ENCODE results near the gene MAN2A2. TPM values are rescaled to one million over a fixed set of nuclear protein-coding genes. Genes with fewer than 3 reads are reported as not detected.
"Not testable (repeated sequence)": the region's sequence is repeated elsewhere in the genome, so short reads cannot be mapped to it uniquely, and the experiment has no call there.

The MAN2A2 gene
- polyA plus RNA-seq, 3 donors: 43.5 to 57.4 (median 51.8) TPM

DNA sequence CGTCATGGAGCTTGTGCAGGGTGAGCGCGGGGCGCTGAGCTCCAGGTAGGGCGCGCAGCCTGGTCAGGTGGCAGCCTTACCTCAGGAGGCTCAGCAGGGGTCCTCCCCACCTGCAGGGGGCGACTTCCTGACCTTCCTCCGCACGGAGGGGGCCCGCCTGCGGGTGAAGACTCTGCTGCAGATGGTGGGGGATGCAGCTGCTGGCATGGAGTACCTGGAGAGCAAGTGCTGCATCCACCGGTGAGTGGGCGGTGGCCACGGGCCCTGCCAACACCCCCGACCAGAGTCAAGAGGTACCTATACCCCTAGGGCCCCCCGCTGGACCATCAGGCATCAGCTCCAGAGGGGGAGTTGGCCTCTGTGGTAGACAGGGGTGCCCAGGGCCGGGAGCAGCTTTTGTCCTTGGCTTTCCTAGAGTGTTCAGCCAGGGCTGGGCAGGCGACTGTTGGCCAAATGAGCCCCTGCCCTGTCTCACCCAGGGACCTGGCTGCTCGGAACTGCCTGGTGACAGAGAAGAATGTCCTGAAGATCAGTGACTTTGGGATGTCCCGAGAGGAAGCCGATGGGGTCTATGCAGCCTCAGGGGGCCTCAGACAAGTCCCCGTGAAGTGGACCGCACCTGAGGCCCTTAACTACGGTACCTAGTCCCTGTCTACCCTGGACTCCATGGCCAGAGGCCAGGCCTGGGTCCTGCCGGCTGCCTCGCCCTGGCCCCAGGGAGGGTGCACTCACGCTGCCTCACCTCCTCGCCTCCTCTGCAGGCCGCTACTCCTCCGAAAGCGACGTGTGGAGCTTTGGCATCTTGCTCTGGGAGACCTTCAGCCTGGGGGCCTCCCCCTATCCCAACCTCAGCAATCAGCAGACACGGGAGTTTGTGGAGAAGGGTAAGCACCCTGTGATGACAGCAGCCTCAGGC is 9.7 kb upstream of the MAN2A2 start:
- no peak for DNase-seq (ENCODE audit: extremely low read depth in 1 of 11, low read depth in 9 of 11, low spot score in 4 of 11)

DNA sequence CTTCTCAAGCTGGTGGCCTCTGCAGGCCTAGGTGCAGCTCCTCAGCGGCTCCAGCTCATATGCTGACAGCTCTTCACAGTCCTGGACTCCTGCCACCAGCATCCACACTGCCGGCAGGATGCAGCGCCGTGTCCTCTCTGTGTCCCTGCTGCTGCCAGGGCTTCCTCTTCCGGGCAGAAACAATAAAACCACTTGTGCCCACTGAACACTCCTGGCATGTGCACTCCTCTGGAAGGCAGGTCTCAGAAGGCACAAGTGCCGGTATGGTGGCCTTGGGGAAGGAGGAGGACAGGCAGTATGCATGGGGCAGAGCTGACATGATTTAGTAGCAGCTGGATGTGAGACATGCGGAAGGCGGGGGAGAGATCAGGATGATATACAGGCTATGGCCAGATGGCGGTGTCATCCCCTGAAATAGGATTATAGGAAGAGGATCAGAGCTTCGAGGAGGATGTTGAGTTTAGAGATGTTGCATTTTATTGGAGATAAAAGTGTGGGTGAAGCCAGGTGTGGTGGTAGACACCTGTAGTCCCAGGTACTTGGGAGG is 7.5 kb upstream of the MAN2A2 start:
- DNase-seq (ENCODE audit: extremely low read depth in 1 of 11, low read depth in 9 of 11, low spot score in 4 of 11): peak in 1 of 11 donors; percentile 41

DNA sequence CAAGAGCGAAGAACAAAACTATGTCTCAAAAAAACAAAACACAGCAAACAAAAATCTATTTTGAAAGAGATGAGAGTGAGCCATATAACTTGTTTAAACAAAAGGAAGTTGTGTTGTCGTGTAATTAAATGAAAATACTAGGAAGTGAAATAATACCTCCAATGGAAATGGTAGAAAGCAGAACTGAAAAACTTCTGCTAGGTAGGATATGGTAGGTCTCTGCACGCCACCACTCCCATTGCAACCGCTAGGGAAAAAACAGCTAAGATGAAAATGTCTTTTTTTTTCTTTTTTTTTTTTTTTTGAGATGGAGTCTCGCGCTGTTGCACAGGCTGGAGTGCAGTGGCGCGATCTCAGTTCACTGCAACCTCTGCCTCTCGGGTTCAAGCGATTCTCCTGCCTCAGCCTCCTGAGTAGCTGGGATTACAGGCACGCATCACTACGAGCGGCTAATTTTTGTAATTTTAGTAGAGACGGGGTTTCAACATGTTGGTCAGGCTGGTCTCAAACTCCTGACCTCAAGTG is 5.9 kb upstream of the MAN2A2 start:
- DNase-seq (ENCODE audit: extremely low read depth in 1 of 11, low read depth in 9 of 11, low spot score in 4 of 11): not testable (repeated sequence)

DNA sequence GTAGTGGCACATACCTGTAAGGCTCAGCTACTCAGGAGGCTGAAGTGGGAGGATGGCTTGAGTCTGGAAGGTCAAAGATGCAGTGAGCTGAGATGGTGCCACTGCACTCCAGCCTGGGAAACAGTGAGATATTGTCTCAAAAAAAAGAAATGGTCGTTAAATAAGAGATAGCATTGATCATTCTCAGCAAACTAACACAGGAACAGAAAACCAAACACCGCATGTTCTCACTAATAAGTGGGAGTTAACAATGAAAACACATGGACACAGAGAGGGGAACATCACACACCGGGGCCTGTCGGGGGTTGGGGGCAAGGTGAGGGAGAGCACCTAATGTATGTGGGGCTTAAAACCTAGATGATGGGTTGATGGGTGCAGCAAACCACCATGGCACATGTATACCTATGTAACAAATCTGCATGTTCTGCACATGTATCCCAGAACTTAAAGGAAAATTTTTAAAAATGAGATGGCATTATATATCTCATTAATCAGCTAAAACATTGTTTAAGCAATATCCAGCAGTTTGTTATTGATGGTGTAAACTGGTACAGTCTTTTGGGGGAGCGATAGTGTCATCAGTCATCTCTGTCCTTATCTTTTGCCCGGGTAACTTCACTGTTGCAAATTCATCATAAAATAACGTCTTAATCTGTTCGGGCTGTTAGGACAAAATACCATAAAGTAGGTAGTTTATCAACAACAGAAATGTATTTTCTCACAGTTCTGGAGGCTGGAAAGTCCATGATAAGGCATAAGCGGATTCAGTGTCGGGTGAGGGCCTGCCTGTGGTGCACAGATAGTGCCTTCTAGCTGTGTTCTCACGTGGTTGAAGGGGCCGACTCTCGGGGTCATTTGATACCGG is 1.7 kb upstream of the MAN2A2 start:
- no peak for DNase-seq (ENCODE audit: extremely low read depth in 1 of 11, low read depth in 9 of 11, low spot score in 4 of 11)

DNA sequence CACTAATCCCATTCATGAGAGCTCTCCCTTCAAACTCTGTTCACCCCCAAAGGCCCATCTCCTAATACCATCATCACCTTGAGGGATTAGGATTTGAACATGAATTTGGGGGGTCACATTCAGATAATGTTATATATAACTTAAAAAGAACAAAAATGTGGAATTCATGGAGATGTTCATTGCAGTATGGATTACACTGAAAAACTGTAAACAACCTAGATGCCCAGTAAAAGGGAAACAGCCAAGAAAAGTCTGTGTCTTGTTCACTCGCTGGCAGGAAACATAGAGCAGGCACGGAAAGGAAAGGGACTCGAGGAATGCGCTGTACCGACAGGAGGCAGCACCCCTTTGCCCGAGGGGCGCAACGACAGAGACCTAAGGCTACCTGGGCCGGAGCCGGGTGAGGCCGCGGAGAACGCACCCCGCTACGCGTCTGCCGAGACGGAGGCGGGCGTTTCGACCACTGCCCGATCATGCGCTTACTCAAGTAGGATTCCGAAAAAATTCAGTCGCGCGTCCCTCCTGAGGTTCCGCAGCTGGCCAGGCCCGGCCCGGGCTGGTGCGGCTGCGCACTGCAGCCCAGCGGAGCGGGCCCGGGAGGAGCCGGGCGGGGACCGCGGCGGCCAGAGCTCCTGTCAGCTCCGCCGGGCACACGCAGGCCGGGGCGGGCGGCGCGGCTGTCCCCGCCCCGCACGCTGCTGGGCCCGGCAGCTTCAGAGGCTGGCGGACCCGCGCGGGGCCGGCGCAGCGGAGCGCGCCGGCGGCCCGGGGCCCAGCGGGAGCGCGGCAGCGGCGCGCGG is 862 bp upstream of the MAN2A2 start:
- DNase-seq (ENCODE audit: extremely low read depth in 1 of 11, low read depth in 9 of 11, low spot score in 4 of 11): peak in 6 of 11 donors; percentile 63 to 78 (median 74)

DNA sequence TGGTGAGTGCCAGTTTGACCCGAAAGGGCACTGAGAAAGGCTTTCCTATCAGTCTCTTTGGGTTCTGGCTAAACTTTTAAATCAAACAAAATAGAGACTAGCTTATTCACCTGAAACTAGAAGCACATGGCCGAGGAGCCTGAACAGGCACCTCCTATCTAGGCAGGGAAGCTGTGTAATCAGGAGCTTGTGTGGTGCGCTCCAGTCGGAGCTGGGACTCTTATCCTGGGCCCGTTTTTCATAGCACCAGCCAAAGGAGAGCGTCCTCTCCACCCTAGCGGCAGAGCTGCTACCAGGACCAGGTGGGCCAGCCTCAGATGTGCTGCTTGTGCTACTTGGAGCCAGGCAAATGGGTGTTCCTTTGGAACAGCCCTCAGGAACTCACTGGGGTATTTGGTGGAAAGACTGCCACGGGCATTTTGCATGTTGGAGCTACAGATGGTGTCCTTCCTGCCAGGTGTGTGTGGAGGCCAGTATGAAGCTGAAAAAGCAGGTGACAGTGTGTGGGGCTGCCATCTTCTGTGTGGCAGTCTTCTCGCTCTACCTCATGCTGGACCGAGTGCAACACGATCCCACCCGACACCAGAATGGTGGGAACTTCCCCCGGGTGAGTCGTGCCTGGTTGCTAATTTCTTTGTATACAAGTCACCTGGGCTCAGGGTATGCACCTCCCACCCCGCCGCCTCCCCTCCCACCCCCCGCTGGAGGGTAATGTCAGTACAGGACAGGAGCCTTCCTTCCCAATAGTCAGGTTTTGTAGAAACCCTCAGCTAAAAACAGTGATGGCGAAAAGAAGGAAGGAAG is 833 bp downstream of the MAN2A2 start:
- no peak for DNase-seq (ENCODE audit: extremely low read depth in 1 of 11, low read depth in 9 of 11, low spot score in 4 of 11)

DNA sequence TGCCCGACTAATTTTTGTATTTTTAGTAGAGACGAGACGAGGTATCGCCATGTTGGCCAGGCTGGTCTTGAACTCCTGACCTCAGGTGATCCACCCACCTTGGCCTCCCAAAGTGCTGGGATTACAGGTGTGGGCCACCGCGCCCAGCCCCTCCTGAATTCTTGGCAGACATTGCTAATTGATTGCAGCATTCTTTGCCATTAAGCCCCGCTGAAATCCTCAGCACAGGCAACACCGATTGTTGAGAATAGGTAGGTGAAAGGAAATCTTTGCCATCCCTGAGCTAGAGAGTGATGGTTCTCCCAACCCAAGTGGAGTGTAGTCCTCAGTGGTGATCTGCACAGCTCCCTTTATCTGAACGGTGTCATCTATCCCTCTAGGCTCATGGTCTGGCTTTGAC is 1.6 kb downstream of the MAN2A2 start:
- DNase-seq (ENCODE audit: extremely low read depth in 1 of 11, low read depth in 9 of 11, low spot score in 4 of 11): no peak

DNA sequence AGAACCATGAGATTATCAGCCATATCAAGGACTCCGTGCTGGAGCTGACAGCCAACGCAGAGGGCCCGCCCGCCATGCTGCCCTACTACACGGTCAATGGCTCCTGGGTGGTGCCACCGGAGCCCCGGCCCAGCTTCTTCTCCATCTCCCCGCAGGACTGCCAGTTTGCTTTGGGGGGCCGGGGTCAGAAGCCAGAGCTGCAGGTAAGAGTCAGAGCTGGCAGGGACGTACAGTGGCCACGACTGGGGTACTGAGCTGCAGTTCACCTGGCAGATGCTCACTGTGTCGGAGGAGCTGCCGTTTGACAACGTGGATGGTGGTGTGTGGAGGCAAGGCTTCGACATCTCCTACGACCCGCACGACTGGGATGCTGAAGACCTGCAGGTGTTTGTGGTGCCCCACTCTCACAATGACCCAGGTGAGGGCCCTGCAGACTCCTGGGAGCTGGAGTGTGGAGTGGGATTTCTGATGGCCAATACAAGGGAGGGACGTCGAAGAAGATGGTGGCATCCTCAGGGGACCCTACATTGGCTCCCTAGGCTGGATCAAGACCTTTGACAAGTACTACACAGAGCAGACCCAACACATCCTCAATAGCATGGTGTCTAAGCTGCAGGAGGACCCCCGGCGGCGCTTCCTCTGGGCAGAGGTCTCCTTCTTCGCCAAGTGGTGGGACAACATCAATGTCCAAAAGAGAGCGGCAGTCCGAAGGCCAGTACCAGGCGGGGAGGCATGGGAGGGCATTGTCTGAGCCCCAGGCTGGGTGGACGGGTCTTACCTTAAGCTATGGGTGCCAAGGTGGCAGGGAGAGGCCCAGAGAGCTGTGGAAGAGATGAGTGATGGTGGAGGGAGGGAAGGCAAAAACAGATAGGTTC is 2.4 kb downstream of the MAN2A2 start:
- DNase-seq (ENCODE audit: extremely low read depth in 1 of 11, low read depth in 9 of 11, low spot score in 4 of 11): no peak

DNA sequence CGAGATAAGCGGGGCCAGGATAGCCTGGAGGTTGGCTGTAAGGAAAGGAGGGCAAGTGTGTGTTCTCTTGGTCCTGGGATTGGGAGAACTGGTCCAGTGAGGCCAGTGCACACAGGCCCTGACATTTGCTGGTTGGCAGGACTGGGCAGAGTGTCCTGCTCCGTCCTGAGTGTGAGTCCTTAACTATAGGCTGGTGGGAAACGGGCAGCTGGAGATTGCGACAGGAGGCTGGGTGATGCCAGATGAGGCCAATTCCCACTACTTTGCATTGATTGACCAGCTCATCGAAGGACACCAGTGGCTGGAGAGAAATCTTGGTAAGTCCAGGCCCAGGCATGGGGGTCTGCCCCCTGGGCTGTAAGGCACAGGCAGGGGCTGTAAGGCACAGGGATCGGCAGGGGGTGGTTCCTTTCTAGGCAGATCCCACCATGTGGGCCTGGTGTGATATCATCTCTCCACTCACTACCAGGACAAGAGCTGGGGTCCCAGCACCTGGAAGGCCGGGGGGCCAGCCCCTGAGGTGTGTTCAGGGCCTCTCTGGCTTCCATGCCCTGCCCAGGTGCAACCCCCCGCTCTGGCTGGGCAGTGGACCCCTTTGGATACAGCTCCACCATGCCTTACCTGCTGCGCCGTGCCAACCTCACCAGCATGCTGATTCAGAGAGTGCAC is 3.2 kb downstream of the MAN2A2 start:
- DNase-seq (ENCODE audit: extremely low read depth in 1 of 11, low read depth in 9 of 11, low spot score in 4 of 11): no peak

DNA sequence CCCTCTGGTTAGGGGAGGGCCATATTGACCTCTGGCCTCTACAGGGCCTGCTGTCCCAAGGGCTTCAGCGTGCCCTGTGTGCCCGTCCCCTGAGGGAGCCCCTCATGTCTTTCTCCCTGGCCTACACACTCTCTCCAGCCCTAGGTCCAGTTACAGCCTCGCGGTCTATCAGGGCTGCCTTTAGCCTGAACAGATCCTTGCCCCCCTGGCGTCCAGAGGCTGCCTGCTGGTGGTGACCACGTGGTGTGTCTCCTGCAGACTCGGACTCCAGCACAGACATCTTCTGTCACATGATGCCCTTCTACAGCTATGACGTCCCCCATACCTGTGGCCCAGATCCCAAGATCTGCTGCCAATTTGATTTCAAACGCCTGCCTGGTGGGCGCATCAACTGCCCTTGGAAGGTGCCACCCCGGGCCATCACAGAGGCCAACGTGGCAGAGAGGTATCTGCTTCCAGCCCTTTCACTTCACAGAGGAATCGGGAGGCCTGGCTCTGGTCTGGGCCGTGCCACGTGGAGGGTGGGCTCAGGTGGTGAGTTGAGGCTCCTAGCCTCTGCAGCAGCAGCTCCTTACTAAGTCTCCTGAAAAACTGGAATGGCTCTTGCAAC is 4.1 kb downstream of the MAN2A2 start:
- no peak for DNase-seq (ENCODE audit: extremely low read depth in 1 of 11, low read depth in 9 of 11, low spot score in 4 of 11)

DNA sequence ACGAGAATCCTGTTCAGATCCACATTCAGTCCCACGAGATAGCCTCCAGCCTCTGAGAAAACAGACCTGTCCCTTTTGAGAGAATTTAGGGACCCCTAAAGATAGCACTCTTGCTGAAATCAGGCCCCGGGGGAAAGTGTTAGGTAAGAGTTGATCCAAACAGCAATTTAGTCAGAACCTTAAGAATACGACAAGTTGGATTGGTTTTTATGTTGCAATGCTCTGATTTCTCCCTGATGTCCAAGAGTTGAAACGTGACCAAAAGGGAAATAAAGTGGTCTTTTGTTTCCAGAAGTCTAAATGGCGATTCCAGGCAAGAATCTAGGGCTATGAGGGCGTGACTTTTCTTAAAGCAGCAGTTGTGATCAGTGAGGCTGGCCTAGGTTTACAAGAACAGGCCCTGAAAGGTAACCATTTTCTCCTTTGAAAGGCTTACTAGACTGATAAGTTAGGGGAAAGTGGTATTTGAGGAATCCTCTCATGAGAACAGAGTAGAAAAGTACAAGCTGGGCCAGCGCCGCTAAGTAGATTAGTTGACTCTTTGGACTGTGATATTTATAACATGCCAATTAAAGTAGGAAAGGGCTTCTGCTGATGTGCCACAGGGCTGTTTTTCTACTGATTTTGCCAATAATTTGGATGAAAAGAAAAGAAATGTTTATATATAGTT is 4.9 kb downstream of the MAN2A2 start:
- DNase-seq (ENCODE audit: extremely low read depth in 1 of 11, low read depth in 9 of 11, low spot score in 4 of 11): no peak

DNA sequence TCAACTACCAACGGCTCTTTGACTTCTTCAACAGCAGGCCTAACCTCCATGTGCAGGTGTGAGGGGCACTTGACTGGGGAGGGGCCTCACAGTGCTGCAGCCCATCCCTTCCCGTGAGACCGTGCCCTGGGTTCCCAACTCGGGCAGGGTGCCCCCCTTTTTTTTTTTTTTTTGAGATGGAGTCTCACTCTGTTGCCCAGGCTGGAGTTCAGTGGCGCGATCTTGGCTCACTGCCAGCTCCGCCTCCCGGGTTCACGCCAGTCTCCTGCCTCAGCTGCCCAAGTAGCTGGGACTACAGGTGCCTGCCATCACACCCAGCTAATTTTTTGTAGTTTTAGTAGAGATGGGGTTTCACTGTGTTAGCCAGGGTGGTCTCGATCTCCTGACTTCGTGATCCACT is 6.3 kb downstream of the MAN2A2 start:
- not testable (repeated sequence) for DNase-seq (ENCODE audit: extremely low read depth in 1 of 11, low read depth in 9 of 11, low spot score in 4 of 11)

DNA sequence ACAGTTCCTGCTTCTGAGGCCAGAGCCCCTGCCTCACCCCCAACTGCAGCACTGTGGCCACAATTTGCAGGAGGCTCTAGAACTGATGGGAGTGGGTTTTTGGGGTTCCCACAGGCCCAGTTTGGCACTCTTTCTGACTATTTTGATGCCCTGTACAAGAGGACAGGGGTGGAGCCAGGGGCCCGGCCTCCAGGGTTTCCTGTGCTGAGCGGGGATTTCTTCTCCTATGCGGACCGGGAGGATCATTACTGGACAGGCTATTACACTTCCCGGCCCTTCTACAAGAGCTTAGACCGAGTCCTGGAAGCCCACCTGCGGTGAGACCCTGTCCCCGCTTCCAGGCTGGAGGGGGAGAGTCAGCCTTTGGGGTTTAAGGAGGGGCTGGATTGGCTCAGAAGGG is 6.9 kb downstream of the MAN2A2 start:
- no peak for DNase-seq (ENCODE audit: extremely low read depth in 1 of 11, low read depth in 9 of 11, low spot score in 4 of 11)

DNA sequence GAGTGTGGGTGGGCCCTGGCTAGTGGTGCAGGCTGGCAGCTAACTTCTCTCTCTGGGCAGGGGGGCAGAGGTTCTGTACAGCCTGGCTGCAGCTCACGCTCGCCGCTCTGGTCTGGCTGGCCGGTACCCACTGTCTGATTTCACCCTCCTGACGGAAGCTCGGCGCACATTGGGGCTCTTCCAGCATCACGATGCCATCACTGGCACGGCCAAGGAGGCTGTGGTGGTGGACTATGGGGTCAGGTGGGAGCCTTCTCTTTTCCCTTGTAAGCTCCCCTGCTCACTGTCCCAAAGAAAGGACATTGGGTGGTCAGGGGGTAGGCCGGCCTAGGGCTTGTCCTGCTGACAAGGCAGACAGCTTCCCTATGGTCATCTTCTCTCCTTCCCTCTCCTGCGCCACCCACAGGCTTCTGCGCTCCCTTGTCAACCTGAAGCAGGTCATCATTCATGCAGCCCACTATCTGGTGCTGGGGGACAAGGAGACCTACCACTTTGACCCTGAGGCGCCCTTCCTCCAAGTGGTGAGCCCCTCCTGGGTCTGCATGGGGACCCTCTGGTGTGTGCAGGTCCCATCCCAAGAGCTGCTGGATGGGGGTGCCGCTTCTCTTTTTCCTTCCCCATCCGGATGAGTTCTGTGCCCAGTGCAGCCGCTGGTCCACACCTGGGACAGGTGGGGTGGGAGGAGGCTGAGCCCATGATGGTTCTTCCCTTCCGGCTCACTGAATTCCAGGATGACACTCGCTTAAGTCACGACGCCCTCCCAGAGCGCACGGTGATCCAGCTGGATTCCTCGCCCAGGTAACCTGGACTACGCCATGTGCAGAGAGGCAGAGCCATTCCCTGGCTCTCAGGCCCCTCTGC is 7.6 kb downstream of the MAN2A2 start:
- DNase-seq (ENCODE audit: extremely low read depth in 1 of 11, low read depth in 9 of 11, low spot score in 4 of 11): no peak

DNA sequence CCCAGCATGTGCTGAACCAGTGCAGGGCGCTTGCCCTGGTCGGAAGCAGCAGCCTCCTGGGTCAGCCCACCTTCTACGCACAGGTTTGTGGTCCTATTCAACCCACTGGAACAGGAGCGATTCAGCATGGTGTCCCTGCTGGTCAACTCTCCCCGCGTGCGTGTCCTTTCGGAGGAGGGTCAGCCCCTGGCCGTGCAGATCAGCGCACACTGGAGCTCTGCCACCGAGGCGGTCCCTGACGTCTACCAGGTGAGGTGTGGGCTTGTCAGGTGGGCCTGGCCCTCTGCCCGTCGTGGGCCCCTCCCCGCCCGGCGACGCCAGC is 8.2 kb downstream of the MAN2A2 start:
- DNase-seq (ENCODE audit: extremely low read depth in 1 of 11, low read depth in 9 of 11, low spot score in 4 of 11): no peak

Data from renal cortex interstitium (tissue), 11 donors.